Sigmoid colon (tissue), 4 donors: Measurements from ENCODE around the gene MAP3K12.

Experiments
- POLR2A ChIP-seq, 2 donors: fragments of 450-650 bp; IDR thresholded peaks; one replicate each; pipeline ENCODE4 v1.6.1; 2016; ENCODE audit warnings: antibody characterized with exemption in 2 of 2, mild to moderate bottlenecking in 2 of 2, moderate library complexity in 2 of 2
- POLR2AphosphoS5 ChIP-seq, 4 donors: sonication (generic); formaldehyde crosslinking; IDR thresholded peaks; one replicate each; pipeline ENCODE4 v1.6.1; 2017; ENCODE audit warnings: antibody characterized with exemption in 4 of 4
- TF ChIP-seq, protein P1 (sequence below), 4 experiments: fragments of 450-650 bp in 3 of 4; fragments of 200-600 bp in 1 of 4; IDR thresholded peaks; one replicate each; pipeline ENCODE4 v1.5.1; 2016 to 2019; ENCODE audit warnings: antibody characterized with exemption in 4 of 4, mild to moderate bottlenecking in 3 of 4, moderate library complexity in 2 of 4

DNA sequence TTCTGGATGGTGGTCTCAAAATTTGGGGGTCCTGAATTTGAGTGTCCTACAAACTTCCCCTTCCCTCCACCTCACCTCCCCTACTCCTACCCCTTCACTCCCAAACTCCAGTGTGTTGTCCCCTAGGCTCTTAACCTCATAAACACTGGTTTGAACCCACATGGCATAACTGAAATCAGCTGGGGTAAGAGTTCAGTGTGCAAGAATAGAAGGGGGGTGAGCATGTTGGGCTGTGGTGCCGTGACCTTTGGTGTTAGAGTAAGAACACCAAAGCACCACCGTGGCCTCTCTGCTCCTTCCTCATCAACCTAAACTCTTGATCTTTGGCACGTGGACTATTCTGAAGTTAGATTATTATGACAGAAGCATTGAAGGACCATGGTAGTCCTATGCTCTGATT is 36.3 kb downstream of the MAP3K12 start:
- no peak for TF ChIP-seq POLR2AphosphoS5 (IDR thresholded peaks at IDR 0.05)
- TF ChIP-seq, protein P1, sequence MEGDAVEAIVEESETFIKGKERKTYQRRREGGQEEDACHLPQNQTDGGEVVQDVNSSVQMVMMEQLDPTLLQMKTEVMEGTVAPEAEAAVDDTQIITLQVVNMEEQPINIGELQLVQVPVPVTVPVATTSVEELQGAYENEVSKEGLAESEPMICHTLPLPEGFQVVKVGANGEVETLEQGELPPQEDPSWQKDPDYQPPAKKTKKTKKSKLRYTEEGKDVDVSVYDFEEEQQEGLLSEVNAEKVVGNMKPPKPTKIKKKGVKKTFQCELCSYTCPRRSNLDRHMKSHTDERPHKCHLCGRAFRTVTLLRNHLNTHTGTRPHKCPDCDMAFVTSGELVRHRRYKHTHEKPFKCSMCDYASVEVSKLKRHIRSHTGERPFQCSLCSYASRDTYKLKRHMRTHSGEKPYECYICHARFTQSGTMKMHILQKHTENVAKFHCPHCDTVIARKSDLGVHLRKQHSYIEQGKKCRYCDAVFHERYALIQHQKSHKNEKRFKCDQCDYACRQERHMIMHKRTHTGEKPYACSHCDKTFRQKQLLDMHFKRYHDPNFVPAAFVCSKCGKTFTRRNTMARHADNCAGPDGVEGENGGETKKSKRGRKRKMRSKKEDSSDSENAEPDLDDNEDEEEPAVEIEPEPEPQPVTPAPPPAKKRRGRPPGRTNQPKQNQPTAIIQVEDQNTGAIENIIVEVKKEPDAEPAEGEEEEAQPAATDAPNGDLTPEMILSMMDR (IDR thresholded peaks at IDR 0.05) = no peak
- TF ChIP-seq POLR2A (IDR thresholded peaks at IDR 0.05) = no peak
